ENCODE measurements around the gene CTU1. TPM values are rescaled to one million over a fixed set of nuclear protein-coding genes. Genes with fewer than 3 reads are reported as not detected.

Gene CTU1
- total and polyA plus RNA-seq, 2 experiments from 2014 or later = 6.7 to 15.9 TPM

DNA sequence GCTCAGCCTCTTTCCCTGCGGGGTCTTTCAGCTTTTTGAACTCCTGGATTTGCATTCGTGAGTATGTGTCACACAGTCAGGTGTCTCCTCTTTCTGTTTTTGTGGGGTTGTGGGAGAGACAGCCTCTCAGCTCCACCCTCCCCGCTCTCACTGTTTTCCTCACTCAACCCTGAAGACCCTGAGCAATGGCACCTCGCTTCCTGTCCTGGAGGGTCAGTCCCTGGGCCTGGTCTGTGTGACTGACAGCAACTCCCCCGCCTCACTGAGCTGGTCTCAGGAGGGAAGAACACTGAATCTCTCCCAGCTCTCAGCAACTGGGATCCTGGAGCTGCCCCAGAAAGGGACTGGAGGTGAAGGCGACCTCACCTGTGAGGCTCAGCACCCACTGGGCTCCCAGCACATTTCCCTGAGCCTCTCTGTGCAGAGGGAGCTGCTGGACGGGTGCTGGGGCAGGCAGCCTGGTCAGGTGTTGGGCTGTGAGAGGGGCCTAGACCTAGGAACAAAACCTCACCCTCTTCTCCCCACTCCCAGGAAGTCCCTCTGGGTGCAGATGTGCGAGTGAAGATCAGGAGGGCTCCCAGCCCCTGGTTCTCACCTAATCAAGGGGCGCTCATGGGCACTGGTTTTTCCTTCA, 29.7 kb upstream of the CTU1 start:
- no peaks in the 10 kb centered on the region for H3K9me3 ChIP-seq (ENCODE audit: low read depth)
- no peak overlapping the region for H2AFZ ChIP-seq
- no peaks in the 10 kb centered on the region for H3K79me2 ChIP-seq
- H3K4me3 ChIP-seq = no peak overlapping the region
- 81% methylated on average over 9 of the region's 9 CpGs for WGBS (ENCODE audit: low lambda C conversion rate, missing lambda C conversion rate)
- no peak overlapping the region for H3K4me2 ChIP-seq
- H3K27ac ChIP-seq = no peak overlapping the region
- no peaks in the 10 kb centered on the region for H4K20me1 ChIP-seq (ENCODE audit: insufficient read depth, poor library complexity, severe bottlenecking)
- no peak for DNase-seq (ENCODE audit: low spot score)
- no peaks in the 10 kb centered on the region for H3K27me3 ChIP-seq
- no peaks in the 10 kb centered on the region for H3K9me2 ChIP-seq (replicated peaks; ENCODE audit: insufficient read depth)
- no peaks in the 10 kb centered on the region for H3K4me1 ChIP-seq (ENCODE audit: insufficient read depth)
- TF ChIP-seq EZH2 (IDR thresholded peaks at IDR 0.05; ENCODE audit: borderline replicate concordance) (no peak), EZH2phosphoT487 (IDR thresholded peaks at IDR 0.05; ENCODE audit: low read depth, severe bottlenecking, unreplicated experiment) (no peak)
- TF ChIP-seq, protein P1, sequence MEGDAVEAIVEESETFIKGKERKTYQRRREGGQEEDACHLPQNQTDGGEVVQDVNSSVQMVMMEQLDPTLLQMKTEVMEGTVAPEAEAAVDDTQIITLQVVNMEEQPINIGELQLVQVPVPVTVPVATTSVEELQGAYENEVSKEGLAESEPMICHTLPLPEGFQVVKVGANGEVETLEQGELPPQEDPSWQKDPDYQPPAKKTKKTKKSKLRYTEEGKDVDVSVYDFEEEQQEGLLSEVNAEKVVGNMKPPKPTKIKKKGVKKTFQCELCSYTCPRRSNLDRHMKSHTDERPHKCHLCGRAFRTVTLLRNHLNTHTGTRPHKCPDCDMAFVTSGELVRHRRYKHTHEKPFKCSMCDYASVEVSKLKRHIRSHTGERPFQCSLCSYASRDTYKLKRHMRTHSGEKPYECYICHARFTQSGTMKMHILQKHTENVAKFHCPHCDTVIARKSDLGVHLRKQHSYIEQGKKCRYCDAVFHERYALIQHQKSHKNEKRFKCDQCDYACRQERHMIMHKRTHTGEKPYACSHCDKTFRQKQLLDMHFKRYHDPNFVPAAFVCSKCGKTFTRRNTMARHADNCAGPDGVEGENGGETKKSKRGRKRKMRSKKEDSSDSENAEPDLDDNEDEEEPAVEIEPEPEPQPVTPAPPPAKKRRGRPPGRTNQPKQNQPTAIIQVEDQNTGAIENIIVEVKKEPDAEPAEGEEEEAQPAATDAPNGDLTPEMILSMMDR (IDR thresholded peaks at IDR 0.05; ENCODE audit: poor library complexity) = no peak
- H3K36me3 ChIP-seq (replicated peaks; ENCODE audit: insufficient read depth, low read depth) = no peaks in the 10 kb centered on the region

- WGBS (ENCODE audit: low lambda C conversion rate, missing lambda C conversion rate) = 87% methylated on average over 12 of the region's 12 CpGs
- H3K27ac ChIP-seq = no peak overlapping the region
- TF ChIP-seq EZH2phosphoT487 (IDR thresholded peaks at IDR 0.05; ENCODE audit: low read depth, severe bottlenecking, unreplicated experiment) (no peak), EZH2 (IDR thresholded peaks at IDR 0.05; ENCODE audit: borderline replicate concordance) (no peak)
- TF ChIP-seq, protein P1 (IDR thresholded peaks at IDR 0.05; ENCODE audit: poor library complexity) = no peak
- no peaks in the 10 kb centered on the region for H3K36me3 ChIP-seq (replicated peaks; ENCODE audit: insufficient read depth, low read depth)
- H3K4me3 ChIP-seq = no peak overlapping the region
- no peaks in the 10 kb centered on the region for H3K79me2 ChIP-seq
- H2AFZ ChIP-seq = no peak overlapping the region
- DNase-seq (ENCODE audit: low spot score) = no peak
- H4K20me1 ChIP-seq (ENCODE audit: insufficient read depth, poor library complexity, severe bottlenecking) = no peaks in the 10 kb centered on the region
- H3K4me2 ChIP-seq = no peak overlapping the region
- H3K27me3 ChIP-seq = no peaks in the 10 kb centered on the region
- no peaks in the 10 kb centered on the region for H3K9me2 ChIP-seq (replicated peaks; ENCODE audit: insufficient read depth)
- peaks cover 2% of the 10 kb centered on the region for H3K4me1 ChIP-seq (ENCODE audit: insufficient read depth)
- H3K9me3 ChIP-seq (ENCODE audit: low read depth) = no peaks in the 10 kb centered on the region
Measured at GRCh38 chr19:51136851-51137551, 28.8 kb upstream of the CTU1 start.

DNA sequence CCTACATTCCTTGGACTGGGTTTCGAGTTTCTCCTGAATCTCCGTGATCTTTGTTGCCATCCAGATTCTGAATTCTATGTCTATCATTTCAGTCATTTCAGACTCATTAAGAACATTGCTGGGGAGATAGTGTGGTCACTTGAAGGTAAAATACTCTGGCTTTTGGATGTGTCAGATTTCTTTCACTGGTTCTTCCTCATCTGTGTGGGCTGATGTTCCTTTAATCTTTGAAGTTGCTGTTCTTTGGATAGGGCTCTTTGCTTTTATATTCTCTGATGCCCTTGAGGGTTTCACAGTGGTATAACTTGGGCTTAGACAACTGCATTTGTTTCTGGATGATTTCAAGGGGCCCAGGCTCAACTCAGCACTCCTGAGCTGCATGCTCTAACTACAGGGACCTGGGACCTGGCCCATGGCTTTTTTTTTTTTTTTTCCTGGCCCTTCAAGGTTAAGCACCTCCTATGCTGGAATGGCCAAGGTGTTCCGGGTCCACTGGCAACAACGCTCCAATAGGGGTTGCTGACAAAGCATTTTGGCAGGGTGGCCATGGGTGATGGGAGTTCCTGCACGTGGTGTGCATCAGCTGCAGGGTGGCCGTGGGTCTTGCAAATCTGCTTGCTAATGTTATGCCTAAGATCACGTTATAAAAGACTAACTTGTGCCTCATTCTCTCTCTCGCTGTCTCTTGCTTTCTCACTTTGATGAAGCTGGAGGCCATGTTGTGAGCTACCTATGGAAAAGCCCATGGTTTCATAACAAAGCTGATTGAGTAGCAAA, 28.0 kb upstream of the CTU1 start:
- no peak for TF ChIP-seq EZH2phosphoT487 (IDR thresholded peaks at IDR 0.05; ENCODE audit: low read depth, severe bottlenecking, unreplicated experiment)
- TF ChIP-seq, protein P1 (IDR thresholded peaks at IDR 0.05; ENCODE audit: poor library complexity) = no peak
- TF ChIP-seq EZH2 (IDR thresholded peaks at IDR 0.05; ENCODE audit: borderline replicate concordance) = no peak
- Histone ChIP-seq H3K36me3 (replicated peaks; ENCODE audit: insufficient read depth, low read depth) (no peaks in the 10 kb centered on the region), H2AFZ (no peak overlapping the region), H4K20me1 (ENCODE audit: insufficient read depth, poor library complexity, severe bottlenecking) (no peaks in the 10 kb centered on the region), H3K4me3 (no peak overlapping the region), H3K9me3 (ENCODE audit: low read depth) (no peaks in the 10 kb centered on the region), H3K27me3 (no peaks in the 10 kb centered on the region), H3K79me2 (no peaks in the 10 kb centered on the region), H3K27ac (no peak overlapping the region), H3K9me2 (replicated peaks; ENCODE audit: insufficient read depth) (no peaks in the 10 kb centered on the region), H3K4me2 (no peak overlapping the region), H3K4me1 (ENCODE audit: insufficient read depth) (peaks cover 7% of the 10 kb centered on the region)
- 78% methylated on average over 8 of the region's 8 CpGs for WGBS (ENCODE audit: low lambda C conversion rate, missing lambda C conversion rate)
- no peak for DNase-seq (ENCODE audit: low spot score)
